ENCODE results near the gene C16orf87.

The C16orf87 gene

GRCh38 chr16:46843898-46844642 is 13.1 kb upstream of the C16orf87 start:
- no peak for DNase-seq

GRCh38 chr16:46842192-46842895 is 11.4 kb upstream of the C16orf87 start:
- no peak for DNase-seq

DNA sequence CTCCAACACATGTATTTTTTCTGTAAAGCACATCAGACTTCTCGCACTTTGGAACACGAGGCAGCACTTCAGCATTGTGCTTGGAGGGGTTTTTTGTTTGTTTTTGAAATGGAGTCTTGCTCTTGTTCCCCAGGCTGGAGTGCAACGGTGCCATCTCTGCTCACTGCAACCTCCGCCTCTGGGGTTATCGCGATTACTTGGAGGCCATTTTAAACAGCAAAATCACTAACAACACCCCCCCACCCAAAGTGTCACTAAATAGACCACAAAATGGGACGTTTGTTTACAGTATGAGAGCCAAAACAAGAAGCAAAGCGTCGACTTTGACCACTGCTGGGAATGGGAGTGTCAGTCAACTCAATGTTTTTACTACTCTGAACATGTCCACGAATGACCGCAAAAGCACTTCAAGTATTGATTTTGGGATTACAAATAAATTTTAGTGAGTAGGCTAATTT is 9.0 kb upstream of the C16orf87 start:
- DNase-seq: no peak

DNA sequence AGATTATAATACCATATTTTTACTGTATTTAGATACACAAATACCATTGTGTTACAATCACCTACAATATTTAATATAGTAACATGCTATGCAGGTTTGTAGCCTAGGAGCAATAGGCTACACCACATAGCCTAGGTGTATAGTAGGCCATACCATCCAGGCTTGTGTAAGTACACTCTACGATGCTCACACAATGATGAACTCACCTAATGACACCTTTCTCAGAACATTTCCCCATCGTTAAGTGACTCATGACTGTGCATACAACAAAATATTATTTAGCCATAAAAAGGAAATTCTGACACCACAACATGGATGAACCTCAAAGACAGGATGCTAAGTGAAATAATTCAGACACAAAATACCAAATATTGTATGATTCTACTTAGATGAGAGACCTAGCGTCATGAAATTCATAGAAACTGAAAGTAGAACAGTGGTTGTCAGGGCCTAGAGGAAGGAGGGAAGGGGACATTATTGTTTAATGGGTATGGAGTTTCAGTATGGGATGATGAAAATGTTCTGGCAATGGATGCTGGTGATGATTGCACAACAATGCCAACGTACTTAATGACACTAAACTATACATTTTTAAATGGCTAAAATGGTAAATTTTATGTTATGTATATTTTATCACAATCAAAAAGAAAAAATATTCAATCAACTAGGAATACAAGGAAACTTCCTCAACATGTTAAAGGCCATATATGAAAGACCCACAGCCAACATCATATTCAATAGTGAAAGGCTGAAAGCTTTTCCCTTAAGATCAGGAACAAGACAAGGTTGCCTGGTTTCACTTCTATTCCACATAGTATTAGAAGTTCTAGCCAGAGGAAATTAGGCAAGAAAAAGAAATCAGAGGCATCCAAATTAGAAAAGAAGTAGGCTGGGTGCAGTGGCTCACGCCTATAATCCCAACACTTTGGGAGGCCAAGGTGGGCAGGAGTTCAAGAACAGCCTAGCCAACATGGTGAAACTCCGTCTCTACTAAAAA is 5.9 kb upstream of the C16orf87 start:
- no peak for DNase-seq

DNA sequence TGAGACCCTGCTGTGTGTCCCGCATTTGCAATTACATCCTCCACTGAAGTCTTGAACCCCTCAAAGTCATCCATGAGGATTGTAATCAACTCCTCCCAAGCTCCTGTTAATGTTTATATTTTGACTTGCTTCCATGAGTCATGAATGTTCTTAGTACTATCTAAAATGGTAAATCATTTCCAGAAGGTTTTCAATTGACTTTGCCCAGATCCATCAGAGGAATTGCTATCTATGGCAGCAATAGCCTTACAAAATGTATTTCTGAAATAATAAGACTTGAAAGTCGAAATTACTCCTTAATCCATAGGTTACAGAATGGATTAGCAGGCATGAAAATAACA is 2.5 kb upstream of the C16orf87 start:
- no peak for DNase-seq

DNA sequence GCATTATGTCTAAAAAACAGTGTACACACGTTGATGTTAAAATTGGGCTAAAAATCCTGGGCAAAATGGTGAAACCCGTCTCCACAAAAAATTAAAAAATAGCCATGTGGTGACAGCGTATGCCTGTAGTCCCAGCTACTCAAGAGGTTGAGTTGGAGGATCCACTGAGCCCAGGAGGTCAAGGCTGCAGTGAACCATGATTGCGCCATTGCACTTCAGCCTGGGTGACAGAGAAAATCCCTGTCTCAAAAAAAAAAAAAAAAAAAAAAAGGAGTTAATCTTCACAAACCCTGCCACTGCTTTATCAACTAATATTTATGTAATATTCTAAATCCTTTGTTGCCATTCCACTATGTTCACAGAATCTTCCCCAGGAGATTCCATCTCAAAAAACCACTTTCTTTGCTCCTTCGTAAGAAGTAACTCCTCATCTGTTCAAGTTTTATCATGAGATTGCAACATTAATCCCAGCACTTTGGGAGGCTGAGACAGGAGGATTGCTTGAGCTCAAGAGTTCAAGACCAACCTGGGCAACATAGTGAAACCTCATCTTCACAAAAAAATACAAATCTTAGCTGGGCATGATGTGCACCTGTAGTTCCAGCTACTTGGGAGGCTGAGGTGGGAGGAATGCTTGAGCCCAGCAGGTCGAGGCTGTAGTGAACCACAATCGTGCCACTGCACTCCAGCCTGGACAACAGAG is 1.9 kb upstream of the C16orf87 start:
- no peak for DNase-seq

DNA sequence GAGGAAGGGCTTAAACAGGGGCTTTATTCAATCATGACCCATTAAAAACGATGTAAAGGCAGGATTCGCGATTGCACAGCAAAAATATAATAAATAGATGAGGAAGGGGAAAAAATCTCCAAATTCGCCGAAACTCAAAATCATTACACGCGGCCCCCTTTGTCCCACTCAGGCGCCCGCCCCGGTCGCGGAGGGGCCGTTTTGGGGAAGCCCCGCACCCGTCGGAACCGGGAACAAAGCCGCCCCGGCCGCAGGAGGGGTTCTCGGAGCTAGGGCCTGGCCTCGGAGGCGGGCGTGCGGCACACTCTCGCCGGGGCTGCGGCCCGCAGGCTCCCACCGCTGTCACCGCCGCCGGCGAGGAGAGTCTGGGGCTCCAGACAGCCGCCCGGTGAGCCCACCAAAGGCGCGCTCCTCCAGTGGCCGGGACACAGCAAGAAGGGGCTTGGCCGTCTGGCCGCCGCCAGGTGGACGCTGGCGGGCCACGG is 521 bp downstream of the C16orf87 start:
- peak; percentile 49 for DNase-seq

DNA sequence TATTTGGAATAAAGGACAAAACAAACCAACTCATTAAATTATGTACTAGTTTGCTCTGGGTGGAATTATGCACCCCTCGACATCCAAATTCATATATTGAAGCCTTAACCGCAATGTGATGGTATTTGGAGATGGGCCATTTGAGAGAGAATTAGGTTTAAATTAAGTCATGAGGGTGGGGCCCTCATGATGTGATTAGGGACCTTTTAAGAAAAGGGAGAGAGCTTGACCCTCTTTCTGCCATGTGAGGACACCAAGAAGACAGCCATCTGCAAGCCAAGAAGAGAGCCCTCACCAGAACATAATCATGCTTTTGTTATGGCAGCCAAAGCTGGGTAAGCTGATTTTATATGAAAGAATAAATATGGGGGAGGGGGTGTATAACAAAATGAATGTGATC is 2.0 kb downstream of the C16orf87 start:
- no peak for DNase-seq

- no peak for DNase-seq
Observed at GRCh38 chr16:46828292-46828691, 2.7 kb downstream of the C16orf87 start.

DNA sequence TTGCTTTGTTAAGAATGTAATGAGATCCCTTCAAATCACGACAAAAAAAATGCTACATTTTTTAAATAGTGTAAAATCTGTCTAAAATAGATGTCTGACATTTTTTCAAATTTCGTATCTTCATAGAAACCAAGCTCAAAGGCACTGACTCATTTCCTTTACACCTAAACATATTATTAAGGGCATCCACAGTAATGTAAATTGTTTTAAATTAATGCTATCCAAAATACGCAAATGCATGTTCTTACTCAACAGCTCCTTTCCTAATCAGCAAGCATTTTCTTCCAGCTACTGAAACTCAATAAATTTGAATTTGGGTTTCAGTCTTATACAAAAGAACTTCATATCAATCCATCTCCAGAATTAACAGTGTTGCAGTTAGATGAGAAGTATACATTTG is 4.3 kb downstream of the C16orf87 start:
- DNase-seq: no peak

- no peak for DNase-seq
Observed at GRCh38 chr16:46822270-46822669, 8.7 kb downstream of the C16orf87 start.

DNA sequence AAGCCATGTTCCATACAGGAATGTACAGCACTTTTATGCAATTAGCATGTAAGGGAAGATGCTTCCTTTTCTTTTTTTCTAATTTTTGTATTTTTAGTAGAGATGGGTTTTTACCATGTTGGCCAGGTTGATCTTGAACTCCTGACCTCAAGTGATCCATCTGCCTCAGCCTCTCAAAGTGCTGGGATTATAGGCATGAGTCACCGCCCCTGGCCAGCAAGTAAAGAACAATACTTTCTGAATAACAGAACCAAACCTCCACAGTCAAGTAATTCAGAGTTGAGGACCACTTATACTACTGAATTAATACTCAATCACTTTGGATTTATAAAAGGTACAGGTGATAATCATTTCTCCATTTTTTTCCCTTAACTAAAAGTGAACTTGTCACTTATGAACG is 13.0 kb downstream of the C16orf87 start:
- no peak for DNase-seq

- no peak for DNase-seq
Observed at GRCh38 chr16:46814790-46815189, 16.2 kb downstream of the C16orf87 start.

DNA sequence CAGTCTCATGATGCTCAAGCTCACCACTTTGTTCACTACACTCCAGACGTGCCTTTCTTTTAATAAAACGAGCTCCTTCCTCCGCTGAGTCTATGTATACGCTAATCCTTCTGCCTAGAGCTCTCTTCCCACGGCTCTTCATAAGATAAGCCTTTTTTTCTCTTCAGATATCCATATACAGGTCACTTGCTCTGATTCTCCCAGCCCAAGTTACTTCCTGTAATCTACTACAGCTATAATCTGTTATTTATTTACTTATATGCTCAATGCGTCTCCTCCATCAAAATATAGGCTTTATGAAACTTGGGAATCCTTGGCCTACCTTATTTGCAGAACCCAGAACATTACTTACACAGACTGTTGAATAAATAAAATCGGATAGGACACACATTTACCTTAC is 17.4 kb downstream of the C16orf87 start:
- DNase-seq: no peak

GRCh38 chr16:46812781-46813540 is 18.0 kb downstream of the C16orf87 start:
- no peak for DNase-seq

GRCh38 chr16:46811682-46812081 is 19.3 kb downstream of the C16orf87 start:
- DNase-seq: no peak

GRCh38 chr16:46808997-46809396 is 22.0 kb downstream of the C16orf87 start:
- no peak for DNase-seq

DNA sequence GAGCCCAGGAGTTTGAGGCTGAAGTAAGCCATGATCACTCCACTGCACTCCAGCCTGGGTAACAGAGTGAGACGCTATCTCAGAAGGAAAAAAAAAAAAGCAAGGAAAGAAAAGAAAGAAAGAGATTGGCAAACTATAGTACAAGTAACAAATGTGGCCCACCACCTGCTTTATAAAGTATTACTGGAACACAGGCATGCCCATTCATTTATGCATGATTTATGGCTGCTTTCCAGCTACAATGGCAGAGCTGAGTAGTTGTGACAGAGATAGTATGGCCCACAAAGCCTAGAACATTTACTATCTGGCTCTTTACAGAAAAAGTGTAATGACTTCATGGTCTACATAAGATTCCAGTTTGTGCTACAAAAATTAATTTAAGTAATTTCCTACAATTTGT is 23.6 kb downstream of the C16orf87 start:
- DNase-seq: no peak

DNA sequence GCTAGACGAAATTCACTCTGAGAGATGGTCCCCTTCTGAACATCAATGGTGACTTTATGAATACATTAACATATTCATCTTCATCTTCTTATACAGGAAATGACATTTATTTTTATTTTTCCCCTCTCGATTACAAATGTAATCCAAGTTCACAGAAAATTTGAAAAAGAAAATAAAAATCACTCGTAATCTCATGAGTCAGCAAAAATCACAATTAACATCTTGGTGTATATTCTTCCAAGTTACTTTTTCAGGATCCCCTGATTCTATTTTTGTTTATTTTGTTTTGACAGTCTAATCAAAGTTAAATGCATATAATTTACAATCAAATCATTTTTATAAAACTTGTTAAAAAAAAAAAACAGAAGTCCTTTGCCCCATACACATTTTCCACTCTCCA is 27.6 kb downstream of the C16orf87 start:
- no peak for DNase-seq

DNA sequence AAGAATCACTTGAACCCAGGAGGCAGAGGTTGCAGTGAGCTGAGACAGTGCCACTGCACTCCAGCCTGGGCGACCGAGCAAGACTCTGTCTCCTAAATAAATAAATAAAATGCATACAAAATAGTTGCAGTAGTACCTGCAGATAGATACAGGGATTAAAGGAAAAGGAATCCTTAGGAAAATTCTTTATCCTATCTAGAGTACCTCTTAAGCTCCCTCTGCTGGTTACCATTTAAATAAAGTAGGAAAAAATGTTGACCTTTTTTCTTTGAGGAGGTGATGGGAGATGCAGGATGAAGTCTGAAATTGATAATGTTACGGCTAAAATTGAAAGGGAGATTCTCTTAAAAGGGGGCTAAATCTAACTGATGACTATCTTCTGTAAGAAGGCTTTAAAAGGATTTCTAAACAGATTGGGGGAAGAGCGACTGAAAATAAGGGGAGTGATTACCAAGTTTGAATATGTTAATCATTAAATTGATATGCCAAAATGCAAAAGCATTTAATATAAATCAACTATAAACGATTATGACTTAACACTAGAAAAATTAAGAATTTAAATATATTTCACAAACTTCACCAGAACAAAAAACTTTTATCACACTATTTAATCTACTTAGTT is 29.4 kb downstream of the C16orf87 start:
- DNase-seq: no peak

DNA sequence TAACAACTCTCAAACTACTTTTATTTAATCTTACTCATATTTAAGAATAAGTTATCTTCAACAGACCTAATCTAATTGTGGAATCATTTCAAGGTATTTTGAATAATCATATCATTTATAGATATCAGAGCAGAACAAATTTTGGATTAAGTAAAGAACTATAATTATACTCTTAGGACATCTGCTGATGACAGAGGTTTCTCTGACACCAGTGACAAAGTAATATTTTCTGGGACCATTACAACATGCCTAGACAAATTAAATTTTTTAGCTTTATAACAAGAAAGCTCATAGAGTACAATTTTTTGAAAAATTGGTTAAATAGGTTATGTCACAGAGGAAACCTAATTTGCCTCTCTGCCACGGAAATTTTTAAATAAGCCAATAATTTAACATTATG is 30.5 kb downstream of the C16orf87 start:
- no peak for DNase-seq
